Lung (tissue), 12 donors: ENCODE data around the gene ERCC6L2. TPM values are rescaled to one million over a fixed set of nuclear protein-coding genes. Genes with fewer than 3 reads are reported as not detected.

Experiments
- ATAC-seq: fragments of 200-7000 bp; cut with Tn5 transposase; one replicate; pipeline ENCODE4 v1.9.1; 2020; ENCODE audit warnings: moderate number of reproducible peaks; ENCODE audit not compliant: insufficient read depth, low FRiP score
- DNase-seq, 3 donors: peaks; one replicate each; pipeline ENCODE4 v3.0.0-alpha.2; 2013 to 2017
- H3K27ac ChIP-seq, 2 donors: one replicate each; pipeline ENCODE4 v1.5.1; 2013; ENCODE audit warnings: mild to moderate bottlenecking in 2 of 2, moderate library complexity in 2 of 2, control low read depth in 1 of 2, inconsistent platforms in 1 of 2, low read depth in 1 of 2, low read length in 1 of 2
- H3K27me3 ChIP-seq, 3 donors: one replicate each; pipeline ENCODE4 v1.5.1; 2013; ENCODE audit warnings: low read length in 2 of 3; ENCODE audit not compliant: control insufficient read depth in 3 of 3, insufficient read depth in 3 of 3
- H3K36me3 ChIP-seq, 4 donors: one replicate each; pipeline ENCODE4 v1.5.1; 2013; ENCODE audit warnings: low read length in 4 of 4, mild to moderate bottlenecking in 1 of 4, moderate library complexity in 1 of 4; ENCODE audit not compliant: control insufficient read depth in 4 of 4, insufficient read depth in 4 of 4
- H3K4me1 ChIP-seq, 5 donors: one replicate each; pipeline ENCODE4 v1.5.1; 2013; ENCODE audit warnings: low read length in 5 of 5, mild to moderate bottlenecking in 2 of 5, moderate library complexity in 1 of 5; ENCODE audit not compliant: control insufficient read depth in 5 of 5, insufficient read depth in 5 of 5
- H3K4me3 ChIP-seq: one replicate; pipeline ENCODE4 v1.5.1; 2013; ENCODE audit warnings: mild to moderate bottlenecking, control low read depth, moderate library complexity
- H3K9ac ChIP-seq, 2 donors: one replicate each; pipeline ENCODE4 v1.5.1; 2013; ENCODE audit warnings: low read length in 2 of 2, control low read depth in 1 of 2; ENCODE audit not compliant: insufficient read depth in 1 of 2
- H3K9me3 ChIP-seq, 4 donors: one replicate each; pipeline ENCODE4 v1.5.1; 2013; ENCODE audit warnings: low read length in 3 of 4, mild to moderate bottlenecking in 1 of 4, moderate library complexity in 1 of 4; ENCODE audit not compliant: control insufficient read depth in 4 of 4, insufficient read depth in 3 of 4
- CTCF ChIP-seq: IDR thresholded peaks from 2 replicates; pipeline ENCODE4 v1.5.1; 2012; ENCODE audit warnings: mild to moderate bottlenecking; ENCODE audit errors: control extremely low read depth, extremely low read depth
- WGBS, 2 donors: extraction: QIAGEN DNeasy Blood & Tissue Kit; methylation state at CpG; one replicate each; pipeline ENCODE4 v1.1.7; 2013; 5-methylcytosine and 5-hydroxymethylcytosine counted together
- polyA plus RNA-seq, 2 donors: library from polyadenylated mRNA; stranded (reverse); fragments of 200-250 nt; gene quantifications; one replicate each; pipeline ENCODE4 v1.2.1, GENCODE V29; 2013
- total RNA-seq, 2 donors: library from RNA; depleted of rRNA in 1 of 2; stranded (reverse); fragments of >200 nt in 1 of 2; gene quantifications; one replicate each; pipeline ENCODE4 v1.2.1, GENCODE V29; 2014 to 2021
- donor health status: control.
- donor health status: control.
- donor health status: Bipolar disorder and iron deficiency.
- donor health status: healthy.
- donor health status: DM: yes; HTN: yes; CAD: no.

The ERCC6L2 gene
- total and polyA plus RNA-seq, 4 donors, result 4.3 to 125 (median 24.5) TPM

GRCh38 chr9:95874303-95874988, 1.0 kb upstream of the ERCC6L2 start:
- H3K27me3 ChIP-seq, result no peaks in the 10 kb centered on the region
- peaks cover 0 to 2% (median 0%) of the 10 kb centered on the region in 4 donors for H3K9me3 ChIP-seq
- TF ChIP-seq CTCF, result no peak
- WGBS, 2 donors, result 25 to 26% methylated on average over 10 of the region's 10 CpGs
- ATAC-seq (no peak), DNase-seq (peak in 2 of 3 donors; percentile 25 to 57)
- H3K9ac ChIP-seq, result peak overlapping the region in 1 of 2 donors; percentile 93
- peak overlapping the region; percentile 91 for H3K4me3 ChIP-seq
- H3K4me1 ChIP-seq, result peaks cover 1 to 16% (median 10%) of the 10 kb centered on the region in 5 donors
- peaks cover 0 to 19% (median 7%) of the 10 kb centered on the region in 4 donors for H3K36me3 ChIP-seq
- peak overlapping the region in 1 of 2 donors; percentile 99 for H3K27ac ChIP-seq

- Histone ChIP-seq H3K4me1 (peaks cover 1 to 18% (median 12%) of the 10 kb centered on the region in 5 donors), H3K27me3 (no peaks in the 10 kb centered on the region), H3K4me3 (peak overlapping the region; percentile 91), H3K27ac (peak overlapping the region in 1 of 2 donors; percentile 99), H3K9ac (peak overlapping the region in 1 of 2 donors; percentile 93), H3K36me3 (peaks cover 0 to 19% (median 7%) of the 10 kb centered on the region in 4 donors), H3K9me3 (peaks cover 0 to 2% (median 0%) of the 10 kb centered on the region in 4 donors)
- WGBS, 2 donors, result 0 to 1% methylated on average over 20 of the region's 20 CpGs
- ATAC-seq (no peak), DNase-seq (peak; percentile 69 to 76 (median 75))
- TF ChIP-seq CTCF, result no peak
Observed at GRCh38 chr9:95874989-95875304, 544 bp upstream of the ERCC6L2 start.

- WGBS, 2 donors, result 1% methylated on average over 9 of the region's 9 CpGs
- H3K27ac ChIP-seq, result peak overlapping the region in 1 of 2 donors; percentile 99
- H3K4me3 ChIP-seq, result peak overlapping the region; percentile 91
- TF ChIP-seq CTCF, result no peak
- H3K4me1 ChIP-seq, result peaks cover 1 to 27% (median 12%) of the 10 kb centered on the region in 5 donors
- DNase-seq (no peak), ATAC-seq (no peak)
- no peak overlapping the region for H3K9ac ChIP-seq
- peaks cover 0 to 13% (median 6%) of the 10 kb centered on the region in 4 donors for H3K36me3 ChIP-seq
- H3K9me3 ChIP-seq, result peaks cover 0 to 2% (median 0%) of the 10 kb centered on the region in 4 donors
- H3K27me3 ChIP-seq, result no peaks in the 10 kb centered on the region
Observed at GRCh38 chr9:95876138-95876444, 600 bp downstream of the ERCC6L2 start.
